Type B pancreatic cell (in vitro differentiated cells): ENCODE data around the gene PLSCR3. TPM values are rescaled to one million over a fixed set of nuclear protein-coding genes. Genes with fewer than 3 reads are reported as not detected.
A peak's percentile ranks its signal among the peaks of the same experiment; 100 is the strongest.

Experiments used
- DNase-seq: peaks from one replicate; pipeline ENCODE4 v3.0.0; 2021; ENCODE audit warnings: mixed read lengths; ENCODE audit not compliant: unreplicated experiment; ENCODE audit errors: extremely low spot score
- H3K27ac Mint-ChIP-seq: 2 replicates; pipeline ENCODE4 v1.8.0; 2021; ENCODE audit warnings: mild to moderate bottlenecking, mixed read lengths
- H3K27me3 Mint-ChIP-seq: 2 replicates; pipeline ENCODE4 v1.8.0; 2021; ENCODE audit warnings: mixed read lengths
- H3K36me3 Mint-ChIP-seq: 2 replicates; pipeline ENCODE4 v1.8.0; 2021; ENCODE audit warnings: mixed read lengths
- H3K4me1 Mint-ChIP-seq: one replicate; pipeline ENCODE4 v1.8.0; 2021; ENCODE audit warnings: mixed read lengths; ENCODE audit not compliant: unreplicated experiment
- H3K4me3 Mint-ChIP-seq: 2 replicates; pipeline ENCODE4 v1.8.0; 2021; ENCODE audit warnings: mild to moderate bottlenecking, mixed read lengths
- H3K9me3 Mint-ChIP-seq: 2 replicates; pipeline ENCODE4 v1.8.0; 2021; ENCODE audit warnings: mixed read lengths
- CTCF ChIP-seq: fragments of 200-600 bp; sonication (generic); conservative IDR thresholded peaks from 2 replicates; pipeline ENCODE4 v1.5.0; 2021; ENCODE audit warnings: antibody characterized with exemption, mild to moderate bottlenecking
- total RNA-seq: library from RNA; stranded (reverse); gene quantifications from 2 replicates; pipeline ENCODE4 v1.2.1, GENCODE V29; 2021; ENCODE audit warnings: low replicate concordance

The PLSCR3 gene
- total RNA-seq, 1 donor from 2014 or later, result 39.8 TPM

GRCh38 chr17:7346761-7347614 is 47.3 kb downstream of the PLSCR3 start:
- Mint-ChIP-seq H3K4me1 (peaks cover 13% of the 10 kb centered on the region), H3K4me3 (no peak overlapping the region), H3K36me3 (no peaks in the 10 kb centered on the region), H3K9me3 (no peaks in the 10 kb centered on the region), H3K27me3 (peaks cover 16% of the 10 kb centered on the region), H3K27ac (peak overlapping the region; percentile 78)
- no peak for DNase-seq
- TF ChIP-seq CTCF, result no peak

GRCh38 chr17:7343250-7343649 is 51.1 kb downstream of the PLSCR3 start:
- H3K27ac Mint-ChIP-seq, result no peak overlapping the region
- H3K27me3 Mint-ChIP-seq, result peaks cover 22% of the 10 kb centered on the region
- H3K9me3 Mint-ChIP-seq, result no peaks in the 10 kb centered on the region
- no peak for DNase-seq
- H3K36me3 Mint-ChIP-seq, result no peaks in the 10 kb centered on the region
- H3K4me3 Mint-ChIP-seq, result no peak overlapping the region
- no peak for TF ChIP-seq CTCF
- H3K4me1 Mint-ChIP-seq, result no peaks in the 10 kb centered on the region

- Mint-ChIP-seq H3K9me3 (no peaks in the 10 kb centered on the region), H3K27me3 (peaks cover 26% of the 10 kb centered on the region), H3K36me3 (no peaks in the 10 kb centered on the region), H3K27ac (no peak overlapping the region), H3K4me3 (no peak overlapping the region), H3K4me1 (no peaks in the 10 kb centered on the region)
- no peak for TF ChIP-seq CTCF
- DNase-seq, result no peak
Measured at GRCh38 chr17:7341842-7342241, 52.5 kb downstream of the PLSCR3 start.

- Mint-ChIP-seq H3K4me1 (no peaks in the 10 kb centered on the region), H3K27ac (no peak overlapping the region), H3K36me3 (no peaks in the 10 kb centered on the region), H3K27me3 (peaks cover 21% of the 10 kb centered on the region), H3K4me3 (no peak overlapping the region), H3K9me3 (no peaks in the 10 kb centered on the region)
- DNase-seq, result no peak
- TF ChIP-seq CTCF, result no peak
Measured at GRCh38 chr17:7340179-7340578, 54.1 kb downstream of the PLSCR3 start.

Other genes with a start within 250 kb of the PLSCR3 start
- gene ASGR1, start 215.2 kb downstream of the PLSCR3 start, total RNA-seq, result 7.5 and 9.7 TPM in 2 replicates
- 7.8 and 46.1 TPM in 2 replicates for gene DLG4, start 174.7 kb downstream of the PLSCR3 start, total RNA-seq
- 573 and 617 TPM in 2 replicates for gene ACADVL, start 174.6 kb downstream of the PLSCR3 start, total RNA-seq
- 62.8 and 93.9 TPM in 2 replicates for gene DVL2, start 160.0 kb downstream of the PLSCR3 start, total RNA-seq
- 42.8 and 61.1 TPM in 2 replicates for gene PHF23, start 155.1 kb downstream of the PLSCR3 start, total RNA-seq
- 478 and 570 TPM in 2 replicates for gene GABARAP, start 152.1 kb downstream of the PLSCR3 start, total RNA-seq
- gene CTDNEP1, start 142.8 kb downstream of the PLSCR3 start, total RNA-seq, result 138 and 154 TPM in 2 replicates
- gene ELP5, start 142.3 kb downstream of the PLSCR3 start, total RNA-seq, result 43.1 and 55.7 TPM in 2 replicates
- 118 and 284 TPM in 2 replicates for gene CLDN7, start 132.0 kb downstream of the PLSCR3 start, total RNA-seq
- 1.2 and 4.0 TPM in 2 replicates for gene SLC2A4, start 112.8 kb downstream of the PLSCR3 start, total RNA-seq
- 4.5 and 7.0 TPM in 2 replicates for gene YBX2, start 99.9 kb downstream of the PLSCR3 start, total RNA-seq
- 454 and 510 TPM in 2 replicates for gene EIF5A, start 86.9 kb downstream of the PLSCR3 start, total RNA-seq
- gene GPS2, start 79.2 kb downstream of the PLSCR3 start, total RNA-seq, result 75.0 and 75.4 TPM in 2 replicates
- gene NEURL4, start 65.2 kb downstream of the PLSCR3 start, total RNA-seq, result 49.9 and 61.5 TPM in 2 replicates
- 3.2 and 8.3 TPM in 2 replicates for gene ACAP1, start 58.0 kb downstream of the PLSCR3 start, total RNA-seq
- 9.5 and 15.5 TPM in 2 replicates for gene KCTD11, start 42.4 kb downstream of the PLSCR3 start, total RNA-seq
- not detected in 2 replicates for gene TMEM95, start 39.4 kb downstream of the PLSCR3 start, total RNA-seq
- gene TNK1, start 13.4 kb downstream of the PLSCR3 start, total RNA-seq, result 6.6 and 11.5 TPM in 2 replicates
- gene TMEM256, start 9.6 kb upstream of the PLSCR3 start, total RNA-seq, result 89.8 and 90.3 TPM in 2 replicates
- 15.0 and 68.4 TPM in 2 replicates for gene NLGN2, start 13.3 kb upstream of the PLSCR3 start, total RNA-seq
- gene SPEM1, start 25.8 kb upstream of the PLSCR3 start, total RNA-seq, result 0.31 TPM in 1 of 2 replicates, not detected in the other
- not detected in 2 replicates for gene SPEM2, start 31.1 kb upstream of the PLSCR3 start, total RNA-seq
- gene SPEM3, start 34.3 kb upstream of the PLSCR3 start, total RNA-seq, result not detected in 2 replicates
- gene TMEM102, start 40.9 kb upstream of the PLSCR3 start, total RNA-seq, result 6.4 and 15.9 TPM in 2 replicates
- 21.8 and 76.0 TPM in 2 replicates for gene FGF11, start 45.0 kb upstream of the PLSCR3 start, total RNA-seq
- gene CHRNB1, start 50.5 kb upstream of the PLSCR3 start, total RNA-seq, result 16.4 and 51.1 TPM in 2 replicates
- 34.5 and 76.6 TPM in 2 replicates for gene ZBTB4, start 85.1 kb upstream of the PLSCR3 start, total RNA-seq
- not detected in 2 replicates for gene SLC35G6, start 86.9 kb upstream of the PLSCR3 start, total RNA-seq
- gene POLR2A, start 89.8 kb upstream of the PLSCR3 start, total RNA-seq, result 175 and 244 TPM in 2 replicates
- 4.3 and 11.3 TPM in 2 replicates for gene TNFSF12, start 154.5 kb upstream of the PLSCR3 start, total RNA-seq
- 2.4 and 3.5 TPM in 2 replicates for gene TNFSF13, start 164.2 kb upstream of the PLSCR3 start, total RNA-seq
- 50.2 and 52.7 TPM in 2 replicates for gene SENP3, start 167.4 kb upstream of the PLSCR3 start, total RNA-seq
- gene CD68, start 185.1 kb upstream of the PLSCR3 start, total RNA-seq, result 5.0 and 5.8 TPM in 2 replicates
- 61.8 and 67.6 TPM in 2 replicates for gene MPDU1, start 189.3 kb upstream of the PLSCR3 start, total RNA-seq
- gene SOX15, start 195.6 kb upstream of the PLSCR3 start, total RNA-seq, result 0.77 and 4.0 TPM in 2 replicates
- gene FXR2, start 220.4 kb upstream of the PLSCR3 start, total RNA-seq, result 37.1 and 44.2 TPM in 2 replicates
- 94.1 and 104 TPM in 2 replicates for gene SAT2, start 233.3 kb upstream of the PLSCR3 start, total RNA-seq
- gene SHBG, start 235.6 kb upstream of the PLSCR3 start, total RNA-seq, result 2.0 and 3.0 TPM in 2 replicates